NCI-H2196 treated with DMSO at 0.1 percent for 48 hours (cell line): ENCODE results near the gene SUPT4H1.

ENCODE experiments used
- DNase-seq: peaks from one replicate; lab custom pipeline; 2025; ENCODE audit not compliant: unreplicated experiment; lab: John Stamatoyannopoulos, UW

Gene SUPT4H1

GRCh38 chr17:58320163-58320558, 31.8 kb downstream of the SUPT4H1 start:
- no peak for DNase-seq

- DNase-seq, result no peak
Observed at GRCh38 chr17:58319173-58320162, 32.5 kb downstream of the SUPT4H1 start.

- no peak for DNase-seq
Observed at GRCh38 chr17:58318627-58319172, 33.3 kb downstream of the SUPT4H1 start.

GRCh38 chr17:58318065-58318481, 33.9 kb downstream of the SUPT4H1 start:
- DNase-seq, result no peak

GRCh38 chr17:58317421-58318064, 34.5 kb downstream of the SUPT4H1 start:
- DNase-seq, result peak; percentile 45

- no peak for DNase-seq
Observed at GRCh38 chr17:58316260-58316960, 35.6 kb downstream of the SUPT4H1 start.

- DNase-seq, result no peak
Observed at GRCh38 chr17:58315750-58316149, 36.3 kb downstream of the SUPT4H1 start.

- no peak for DNase-seq
Observed at GRCh38 chr17:58315281-58315711, 36.7 kb downstream of the SUPT4H1 start.

GRCh38 chr17:58314706-58315015, 37.3 kb downstream of the SUPT4H1 start:
- DNase-seq, result no peak

- DNase-seq, result no peak
Observed at GRCh38 chr17:58313815-58314705, 37.9 kb downstream of the SUPT4H1 start.

- no peak for DNase-seq
Observed at GRCh38 chr17:58312829-58313228, 39.2 kb downstream of the SUPT4H1 start.

GRCh38 chr17:58312021-58312630, 39.9 kb downstream of the SUPT4H1 start:
- DNase-seq, result no peak

- no peak for DNase-seq
Observed at GRCh38 chr17:58311429-58311894, 40.5 kb downstream of the SUPT4H1 start.

- DNase-seq, result no peak
Observed at GRCh38 chr17:58310511-58311428, 41.2 kb downstream of the SUPT4H1 start.

GRCh38 chr17:58309918-58310259, 42.1 kb downstream of the SUPT4H1 start:
- no peak for DNase-seq

GRCh38 chr17:58308985-58309917, 42.8 kb downstream of the SUPT4H1 start:
- DNase-seq, result no peak

- no peak for DNase-seq
Observed at GRCh38 chr17:58308173-58308984, 43.6 kb downstream of the SUPT4H1 start.
